ENCODE data around the gene SNN. TPM values are rescaled to one million over a fixed set of nuclear protein-coding genes. Genes with fewer than 3 reads are reported as not detected.

The SNN gene
- total and polyA plus RNA-seq, 2 of the 8 experiments (the other 6 are each of a cell fraction or from before 2014, with no cell fraction given), result 37.4 to 66.9 TPM

- no peak for TF ChIP-seq CHD7 (IDR thresholded peaks at IDR 0.05; ENCODE audit: insufficient replicate concordance, low read length)
- TF ChIP-seq SIX5 (IDR thresholded peaks at IDR 0.05; ENCODE audit: low read depth, low read length), result no peak
- TF ChIP-seq EP300 (IDR thresholded peaks at IDR 0.05; ENCODE audit: borderline replicate concordance in 1 of 2, low read depth in 2 of 2, low read length in 2 of 2), result no peak
- TF ChIP-seq HDAC2 (IDR thresholded peaks at IDR 0.05; ENCODE audit: borderline replicate concordance in 1 of 2, low read depth in 2 of 2, low read length in 2 of 2), result no peak
- no peak for TF ChIP-seq SIN3A (conservative IDR thresholded peaks at IDR 0.05 in 1 of 2, IDR thresholded peaks at IDR 0.05 in 1 of 2; ENCODE audit: low read depth in 1 of 2, low read length in 2 of 2)
- no peak for TF ChIP-seq MAFK (IDR thresholded peaks at IDR 0.05; ENCODE audit: low read depth, low read length)
- no peak for TF ChIP-seq BRCA1 (IDR thresholded peaks at IDR 0.05; ENCODE audit: low read depth, low read length)
- no peak for TF ChIP-seq CBX5 (IDR thresholded peaks at IDR 0.05; ENCODE audit: low read depth, low read length)
These were observed 18.6 kb downstream of the SNN start (continued) for GRCh38 chr16:11686713-11687380.
